NCI-H2171 (cell line): ENCODE measurements around the gene AAK1.
"Not testable (repeated sequence)": the region's sequence is repeated elsewhere in the genome, so short reads cannot be mapped to it uniquely, and the experiment has no call there.

Experiments
- DNase-seq: peaks from one replicate; lab custom pipeline; 2025; lab: John Stamatoyannopoulos, UW

AAK1 gene

GRCh38 chr2:69572641-69573040, 70.9 kb downstream of the AAK1 start:
- DNase-seq = no peak

- no peak for DNase-seq
These were observed 72.3 kb downstream of the AAK1 start for GRCh38 chr2:69571189-69571588.

DNA sequence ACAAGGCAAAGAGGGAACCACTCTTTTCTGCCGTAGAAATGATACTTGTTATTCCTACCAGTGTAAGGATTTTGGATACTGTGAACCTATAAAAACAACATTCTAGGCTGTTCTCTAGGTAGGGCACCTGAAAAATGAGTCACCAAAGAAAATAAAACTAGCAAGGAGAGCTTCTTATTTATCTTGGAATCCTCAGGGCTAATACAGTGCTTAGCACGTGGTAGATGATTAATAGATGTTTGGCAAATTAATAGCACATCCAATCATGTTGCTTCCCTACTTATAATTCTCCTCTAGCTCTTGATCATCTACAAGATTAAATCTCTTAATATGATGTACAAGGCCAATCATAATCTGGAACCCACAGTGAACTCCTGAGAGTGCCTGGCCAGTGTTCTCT, 73.1 kb downstream of the AAK1 start:
- no peak for DNase-seq

DNA sequence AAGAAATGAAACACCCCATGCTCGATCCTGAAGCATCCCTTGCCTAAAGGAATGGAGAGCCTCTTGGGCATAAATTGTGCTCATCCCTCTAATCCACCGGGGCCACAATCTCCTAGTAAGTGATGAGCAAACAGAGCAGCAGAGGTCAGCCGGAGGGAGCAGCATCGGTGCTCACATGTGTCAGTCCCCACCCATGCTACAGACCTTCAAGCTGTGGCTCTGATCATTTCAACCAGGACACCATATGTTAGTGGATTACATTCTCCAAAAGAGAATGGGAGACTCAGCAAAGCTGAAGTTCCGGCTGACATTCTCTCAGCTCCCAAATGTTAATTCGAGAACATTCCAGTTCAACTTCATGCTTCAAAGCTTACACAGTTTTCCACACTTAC, 75.6 kb downstream of the AAK1 start:
- no peak for DNase-seq

- no peak for DNase-seq
These were observed 76.2 kb downstream of the AAK1 start for GRCh38 chr2:69567157-69567908.

- no peak for DNase-seq
These were observed 76.9 kb downstream of the AAK1 start for GRCh38 chr2:69566669-69567068.

- no peak for DNase-seq
These were observed 78.1 kb downstream of the AAK1 start for GRCh38 chr2:69565431-69565839.

DNA sequence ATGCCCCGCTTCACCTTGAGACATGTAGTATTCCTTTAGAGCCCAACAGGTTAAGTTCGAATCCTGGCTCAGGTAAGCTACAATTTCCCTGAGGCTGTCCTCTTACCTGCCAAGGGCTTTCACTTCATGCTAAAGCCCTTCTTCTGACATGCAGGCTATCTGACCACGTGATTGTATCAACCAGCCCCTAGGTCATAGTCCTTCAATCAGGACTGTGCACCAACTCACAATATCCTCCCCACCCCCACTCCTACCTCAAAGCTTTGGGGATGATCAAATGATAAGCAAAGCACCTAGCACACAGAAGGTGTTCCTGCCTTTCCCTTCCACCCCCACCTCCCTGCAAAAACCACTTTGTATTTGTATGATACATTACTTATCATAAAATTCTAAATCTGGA, 78.9 kb downstream of the AAK1 start:
- DNase-seq = no peak

- DNase-seq = no peak
These were observed 80.5 kb downstream of the AAK1 start for GRCh38 chr2:69563021-69563420.

DNA sequence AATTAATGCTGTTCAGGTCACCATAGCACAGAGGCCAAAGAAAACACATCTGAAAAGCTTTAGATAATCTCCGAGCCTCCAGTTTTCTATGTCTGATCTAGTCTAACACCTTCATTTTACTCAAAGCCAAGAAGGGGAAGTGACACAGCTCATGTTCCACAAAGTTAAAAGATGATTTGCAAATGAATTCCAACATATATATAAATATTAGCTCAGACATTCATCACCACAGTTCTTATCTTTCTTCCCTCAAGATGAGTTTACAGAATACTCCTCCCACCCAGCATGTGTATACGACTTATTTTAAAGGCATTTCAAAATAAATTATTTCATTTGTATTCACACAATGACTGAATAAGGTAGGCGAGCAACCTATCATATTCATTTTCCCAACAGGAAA, 82.4 kb downstream of the AAK1 start:
- DNase-seq = no peak

DNA sequence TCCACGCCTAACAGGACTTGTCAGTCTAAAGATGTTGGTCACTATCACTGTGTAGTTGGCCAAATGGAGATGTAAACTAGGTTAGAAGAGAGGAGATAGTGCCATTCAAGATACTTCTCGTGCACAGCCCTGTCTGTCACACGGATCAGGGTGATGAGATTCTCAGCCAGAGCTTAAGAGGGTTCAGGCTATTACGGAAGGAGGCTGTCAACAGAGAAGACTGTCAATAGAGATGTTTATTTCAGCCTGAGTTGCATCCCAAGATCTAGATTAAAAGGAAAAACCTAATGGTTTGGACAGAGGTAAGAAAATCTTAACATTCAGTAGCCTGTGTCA, 83.4 kb downstream of the AAK1 start:
- DNase-seq = no peak

DNA sequence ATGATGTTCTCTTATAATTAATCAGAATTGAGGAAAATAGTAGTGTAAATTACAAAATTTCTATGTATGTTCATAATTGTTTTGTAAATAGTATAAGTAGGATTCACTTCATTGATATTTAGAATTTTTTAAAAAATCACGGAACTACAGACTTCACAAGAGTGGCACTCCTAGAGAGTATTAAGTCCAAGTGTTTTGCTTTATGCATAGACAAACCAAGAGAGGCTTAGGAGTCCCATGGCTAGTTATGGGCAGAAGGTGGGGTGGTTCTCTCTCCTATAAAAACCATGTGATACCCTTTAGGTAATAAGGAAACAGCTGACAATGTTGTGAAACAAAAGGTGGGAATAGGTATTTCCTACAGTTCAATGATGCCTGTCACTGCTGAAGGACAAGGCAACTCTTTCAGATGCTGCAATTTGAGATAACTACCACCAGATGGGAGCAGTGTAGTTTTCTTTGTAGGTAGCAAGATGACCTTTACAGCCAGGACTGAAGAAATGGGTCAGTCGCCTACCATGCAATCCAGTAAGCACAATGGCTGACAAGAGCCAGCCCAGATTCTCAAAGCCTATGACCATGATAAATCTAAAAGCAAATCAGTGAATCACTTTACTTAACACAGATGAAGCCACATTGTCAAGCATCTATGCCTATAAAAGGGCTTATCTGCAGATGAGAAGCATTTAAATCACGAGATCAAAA, 83.9 kb downstream of the AAK1 start:
- DNase-seq = no peak

DNA sequence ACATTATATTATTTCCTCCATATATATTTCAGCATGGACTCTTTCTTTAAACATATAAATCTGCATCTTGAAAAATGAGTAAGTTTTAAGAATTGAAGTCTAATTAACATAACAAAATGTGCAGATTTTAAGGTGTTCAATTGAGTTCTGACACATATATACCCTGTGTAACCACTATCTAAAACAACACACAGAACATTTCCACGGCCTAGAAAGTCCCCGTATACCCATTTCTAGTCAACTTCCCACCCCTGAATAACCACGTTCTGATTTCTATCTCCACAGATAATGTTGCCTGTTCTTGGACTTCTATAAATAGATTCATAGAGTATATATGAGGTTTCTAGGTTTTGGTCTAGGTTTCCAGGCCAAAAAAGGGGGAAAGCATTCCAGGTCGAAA, 87.5 kb downstream of the AAK1 start:
- no peak for DNase-seq

DNA sequence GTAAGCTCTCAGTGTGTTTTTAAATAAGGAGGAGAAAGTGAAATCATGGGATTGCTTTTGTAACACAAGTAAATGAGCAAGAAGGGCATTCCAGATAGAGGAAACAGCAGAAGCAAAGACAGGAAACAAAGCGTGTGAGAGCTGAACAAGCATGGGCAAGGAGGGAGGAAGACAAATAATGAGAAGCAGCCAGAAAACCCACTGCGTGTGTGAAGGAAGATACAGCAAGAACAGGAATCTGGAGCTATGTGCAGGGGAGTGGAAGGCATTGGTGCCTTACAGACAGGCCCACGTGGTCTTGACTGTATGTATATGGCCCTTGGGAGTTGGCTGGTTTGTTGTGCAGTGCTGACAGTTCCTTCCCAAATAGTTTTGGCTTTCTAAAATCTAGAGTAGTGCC, 88.6 kb downstream of the AAK1 start:
- no peak for DNase-seq

DNA sequence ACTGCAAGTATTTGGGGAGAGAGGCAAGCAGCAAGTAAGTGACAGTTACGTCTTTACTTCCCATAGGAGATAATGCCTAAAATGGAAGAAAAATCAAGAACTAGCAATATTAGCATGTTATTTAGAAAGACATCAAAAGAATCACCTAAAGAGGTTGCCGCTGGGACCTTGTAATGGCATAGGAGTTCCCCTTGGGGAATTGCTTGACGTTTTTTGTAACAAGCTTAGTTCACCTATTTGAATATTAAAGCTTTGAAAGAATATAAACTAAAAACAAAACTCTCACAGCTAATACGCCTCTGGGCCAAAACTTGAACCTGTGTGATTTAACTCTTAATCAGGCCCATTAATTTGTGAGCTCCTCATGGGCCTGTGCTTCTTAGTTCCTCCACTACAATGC, 89.0 kb downstream of the AAK1 start:
- no peak for DNase-seq

DNA sequence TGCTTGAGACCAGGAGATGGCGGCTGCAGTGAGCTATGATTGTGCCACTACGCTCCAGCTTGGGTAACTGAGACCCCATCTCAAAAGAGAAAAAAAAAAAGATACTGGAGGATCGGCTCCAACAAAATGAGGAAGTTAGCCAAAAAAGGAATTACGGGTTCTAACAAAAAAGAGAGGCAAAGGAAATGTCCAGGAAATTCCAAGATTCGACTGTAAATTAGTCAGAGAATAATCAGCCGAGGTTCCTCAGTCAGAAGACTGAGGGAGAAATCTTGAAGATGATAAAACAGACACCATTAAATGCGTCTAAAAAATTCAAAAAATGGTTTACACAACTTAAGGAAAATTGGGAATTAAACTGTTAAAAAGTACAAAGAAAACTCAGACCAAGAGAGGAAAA, 89.5 kb downstream of the AAK1 start:
- no peak for DNase-seq

DNA sequence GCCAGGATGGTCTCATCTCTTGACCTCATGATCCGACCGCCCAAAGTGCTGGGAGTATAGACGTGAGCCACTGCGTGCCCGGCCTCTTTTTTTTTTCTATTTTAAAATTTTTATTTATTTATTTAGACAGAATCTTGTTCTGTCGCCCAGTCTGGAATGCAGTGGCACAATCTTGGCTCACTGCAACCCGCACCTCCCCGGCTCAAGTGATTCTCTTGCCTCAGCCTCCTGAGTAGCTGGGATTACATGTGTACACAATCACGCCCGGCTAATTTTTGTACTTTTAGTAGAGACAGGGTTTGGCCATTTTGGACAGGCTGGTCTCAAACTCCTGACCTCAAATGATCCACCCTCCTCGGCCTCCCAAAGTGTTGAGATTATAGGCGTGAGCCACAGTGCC, 93.0 kb downstream of the AAK1 start:
- not testable (repeated sequence) for DNase-seq

GRCh38 chr2:69549421-69549820, 94.1 kb downstream of the AAK1 start:
- DNase-seq = no peak

DNA sequence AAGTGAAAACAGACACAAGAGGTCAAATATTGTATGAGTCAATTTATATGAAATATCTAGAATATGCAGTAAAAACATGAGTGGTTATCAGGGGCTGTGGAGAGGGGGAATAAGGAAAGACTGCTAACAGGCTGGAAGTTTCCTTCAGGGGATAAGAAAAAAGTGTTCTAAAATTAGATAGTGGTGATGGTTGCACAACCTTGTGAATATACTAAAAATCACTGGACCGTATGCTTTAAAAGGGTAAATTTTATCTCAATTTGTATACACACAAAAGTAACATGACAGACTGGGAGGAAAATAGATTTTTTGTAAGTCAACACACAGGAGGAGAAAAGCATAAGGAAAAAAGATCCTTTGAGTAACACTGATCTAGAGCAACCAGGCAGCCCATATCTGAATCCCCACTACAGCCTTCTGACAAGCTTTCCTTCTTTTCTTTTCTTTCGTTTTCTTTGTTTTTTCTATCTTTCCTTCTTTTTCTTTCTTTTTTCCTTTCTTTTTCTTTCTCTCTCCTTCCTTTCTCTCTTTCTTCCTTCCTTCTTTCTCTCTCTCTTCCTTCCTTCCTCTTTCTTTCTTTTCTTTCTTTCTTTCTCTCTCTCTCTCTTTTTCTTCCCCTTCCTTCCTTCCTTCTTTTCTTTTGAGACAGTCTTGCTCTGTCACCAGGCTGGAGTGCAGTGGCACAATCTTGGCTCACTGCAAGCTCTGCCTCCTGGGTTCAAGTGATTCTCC, 95.4 kb downstream of the AAK1 start:
- DNase-seq = no peak

DNA sequence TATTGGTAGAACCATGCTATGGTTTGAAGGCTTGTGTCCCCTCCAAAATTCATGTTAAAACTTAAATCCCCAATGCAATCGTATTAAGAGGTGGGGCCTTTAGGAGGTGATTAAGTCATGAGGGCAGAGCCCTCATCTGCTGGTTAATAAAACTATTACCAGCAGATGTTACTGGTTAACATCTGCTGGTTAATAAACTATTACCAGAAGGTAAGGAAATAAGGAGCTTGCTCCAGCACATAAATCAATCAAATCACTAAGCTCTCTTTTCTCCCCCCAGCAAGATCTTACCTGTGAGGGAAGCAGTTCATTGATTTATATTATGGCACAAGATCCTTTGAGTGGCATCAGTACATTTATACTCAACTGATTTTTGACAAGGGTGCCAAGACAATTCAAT, 96.9 kb downstream of the AAK1 start:
- no peak for DNase-seq

DNA sequence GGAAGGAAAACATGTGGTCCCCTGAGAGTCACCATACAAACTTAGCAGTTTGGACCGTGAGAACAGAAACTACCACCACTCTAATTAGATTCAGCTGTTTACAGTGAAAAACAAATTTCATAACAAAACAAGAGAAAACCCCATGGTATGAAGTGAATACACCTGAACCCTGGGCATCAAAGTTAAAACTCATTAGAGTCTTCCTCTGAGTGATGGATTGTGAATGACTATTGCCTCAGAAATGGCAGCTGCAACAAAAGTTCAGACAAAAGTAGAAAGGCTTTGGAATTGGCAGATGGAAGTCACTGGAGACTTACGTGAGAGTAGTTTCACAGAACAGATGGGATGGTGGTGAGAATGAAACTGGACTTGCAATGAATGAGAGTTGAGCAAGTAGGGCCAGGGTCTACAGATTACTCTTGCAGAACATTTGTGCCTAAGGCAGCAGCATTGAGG, 98.0 kb downstream of the AAK1 start:
- no peak for DNase-seq

- no peak for DNase-seq
These were observed 98.6 kb downstream of the AAK1 start for GRCh38 chr2:69544951-69545350.

- no peak for DNase-seq
These were observed 104.0 kb downstream of the AAK1 start for GRCh38 chr2:69539549-69539908.
